ENCODE results near the gene C5orf46.
"Not testable (repeated sequence)": the region's sequence is repeated elsewhere in the genome, so short reads cannot be mapped to it uniquely, and the experiment has no call there.

The C5orf46 gene

DNA sequence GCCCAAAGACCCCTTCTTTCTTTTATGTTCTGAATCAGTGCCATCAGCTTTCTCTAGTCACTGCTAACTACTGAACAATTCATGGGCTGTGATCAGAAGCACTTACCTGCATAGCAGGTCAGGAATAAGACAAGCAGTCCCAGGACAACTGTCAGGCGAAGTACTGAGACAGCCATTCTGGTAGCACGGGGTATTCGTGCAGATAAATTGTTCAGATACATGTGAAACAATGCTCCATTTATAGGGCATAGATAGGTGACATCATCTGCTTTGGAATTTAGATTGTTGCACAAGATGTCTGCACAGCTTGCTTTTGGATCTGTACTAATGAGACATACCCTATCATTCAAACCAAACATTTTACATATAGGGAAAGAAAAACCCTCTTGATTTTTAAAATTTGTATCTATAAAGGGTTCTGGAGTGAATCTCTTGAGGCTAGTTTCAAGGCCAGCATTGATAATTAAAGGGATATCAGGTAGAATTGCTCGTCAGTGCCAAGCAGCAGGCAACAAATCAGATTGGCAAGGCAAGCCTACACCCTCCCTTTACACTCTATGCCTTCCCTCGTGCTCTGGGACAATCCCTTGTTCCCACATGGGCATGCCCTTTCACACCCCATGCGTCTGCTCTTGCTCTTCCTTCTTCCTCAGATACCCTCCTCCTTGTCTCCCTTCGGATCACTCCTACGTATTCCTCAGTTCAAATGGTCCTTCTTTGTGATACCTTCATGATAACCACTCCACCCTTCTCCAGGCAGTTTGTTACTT, at the start of gene C5orf46:
Gene C5orf46, minus strand, starts transcription at position 213 of the 770 bp plus-strand sequence. Its CDS starts 37 bp downstream, at position 176.
- H3K9me3 Mint-ChIP-seq, result no peaks in the 10 kb centered on the region
- no peak within 1 kb of the TSS for H3K4me3 Mint-ChIP-seq
- no peak for ATAC-seq (replicated peaks)
- DNase-seq, result no peak
- H3K4me1 Mint-ChIP-seq, result no peaks in the 10 kb centered on the region
- peaks cover 0 to 5% of the 10 kb centered on the region in 2 donors for H3K27me3 Mint-ChIP-seq
- no peak within 1 kb of the TSS for H3K27ac Mint-ChIP-seq
- no peaks in the 10 kb centered on the region for H3K36me3 Mint-ChIP-seq

DNA sequence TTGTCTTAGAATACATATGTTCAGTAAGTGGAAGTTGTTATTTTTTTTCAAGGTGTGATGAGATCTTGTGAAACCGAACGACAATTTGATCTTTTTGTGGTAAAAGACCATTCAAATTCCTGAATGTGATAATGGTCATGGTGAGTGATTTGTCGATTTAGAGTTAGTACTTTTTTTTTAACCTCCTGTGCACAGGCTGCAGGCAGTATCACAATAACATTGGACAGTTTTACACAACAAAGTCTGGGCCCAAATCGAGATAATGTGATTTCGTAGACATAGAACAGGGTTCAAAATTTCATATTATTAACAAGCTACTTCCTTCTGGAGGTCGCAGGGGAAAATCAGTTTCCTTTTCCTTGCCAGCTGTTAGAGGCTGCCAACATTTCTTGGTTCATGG, 48.6 kb upstream of the C5orf46 start:
- H3K9me3 Mint-ChIP-seq, result no peaks in the 10 kb centered on the region
- no peaks in the 10 kb centered on the region for H3K4me1 Mint-ChIP-seq
- no peak for ATAC-seq (replicated peaks)
- H3K4me3 Mint-ChIP-seq, result no peak overlapping the region
- H3K27me3 Mint-ChIP-seq, result no peaks in the 10 kb centered on the region
- no peak overlapping the region for H3K27ac Mint-ChIP-seq
- no peak for DNase-seq
- no peaks in the 10 kb centered on the region for H3K36me3 Mint-ChIP-seq

GRCh38 chr5:147949711-147950573, 43.6 kb upstream of the C5orf46 start:
- Mint-ChIP-seq H3K36me3 (no peaks in the 10 kb centered on the region), H3K4me3 (no peak overlapping the region), H3K9me3 (no peaks in the 10 kb centered on the region), H3K27ac (no peak overlapping the region), H3K27me3 (peaks cover 4 to 10% of the 10 kb centered on the region in 2 donors), H3K4me1 (no peaks in the 10 kb centered on the region)
- no peak for DNase-seq
- peak; percentile 34 to 54 for ATAC-seq (replicated peaks)

GRCh38 chr5:147946658-147947274, 40.4 kb upstream of the C5orf46 start:
- not testable (repeated sequence) for H3K4me3 Mint-ChIP-seq; H3K9me3 Mint-ChIP-seq; H3K27ac Mint-ChIP-seq; ATAC-seq (replicated peaks); DNase-seq; H3K36me3 Mint-ChIP-seq; H3K4me1 Mint-ChIP-seq
- peaks cover 4 to 10% of the 10 kb centered on the region in 2 donors for H3K27me3 Mint-ChIP-seq

- no peak for ATAC-seq (replicated peaks)
- no peaks in the 10 kb centered on the region for H3K4me1 Mint-ChIP-seq
- peaks cover 3 to 11% of the 10 kb centered on the region in 2 donors for H3K27me3 Mint-ChIP-seq
- no peak for DNase-seq
- H3K36me3 Mint-ChIP-seq, result no peaks in the 10 kb centered on the region
- H3K4me3 Mint-ChIP-seq, result no peak overlapping the region
- no peaks in the 10 kb centered on the region for H3K9me3 Mint-ChIP-seq
- H3K27ac Mint-ChIP-seq, result no peak overlapping the region
Measured at GRCh38 chr5:147939431-147940114, 33.2 kb upstream of the C5orf46 start.

DNA sequence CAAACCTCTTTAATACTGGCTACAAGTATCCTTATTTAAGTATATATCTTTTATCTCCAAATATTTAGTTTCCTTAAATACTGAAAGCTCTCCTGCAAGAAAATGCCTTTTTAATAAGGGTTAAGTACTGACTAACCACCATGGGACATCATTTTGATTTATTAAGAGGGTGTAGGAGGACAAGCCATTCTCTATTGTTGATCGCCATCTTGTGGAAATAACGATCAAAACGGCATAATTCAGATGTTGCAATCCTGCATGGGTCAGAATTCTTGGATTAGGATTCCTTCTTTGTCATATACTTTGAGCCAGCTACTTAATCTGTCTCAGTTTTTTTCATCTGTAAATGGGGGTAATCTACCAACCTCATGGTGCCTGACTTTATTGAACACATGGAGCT, 28.7 kb upstream of the C5orf46 start:
- H3K4me3 Mint-ChIP-seq, result no peak overlapping the region
- ATAC-seq (replicated peaks), result no peak
- DNase-seq, result no peak

DNA sequence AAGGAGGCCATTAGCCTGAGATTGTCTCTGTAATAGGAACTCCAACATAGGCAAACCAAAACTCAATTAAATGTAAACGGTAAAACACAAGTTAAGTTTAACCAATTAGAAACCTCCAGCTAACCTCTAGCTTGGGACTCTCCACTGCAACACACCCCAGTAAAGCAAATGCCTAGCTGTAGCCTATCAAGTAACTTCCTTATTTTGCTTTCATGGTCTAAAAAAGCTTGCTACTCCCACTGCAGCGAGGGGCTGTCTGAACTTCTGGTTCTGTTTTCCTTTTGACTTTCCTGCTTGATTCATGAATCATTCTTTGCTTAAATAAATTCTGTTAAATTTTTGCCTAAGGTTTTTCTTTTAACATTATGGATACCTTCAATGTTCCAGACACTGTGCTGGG, 24.4 kb upstream of the C5orf46 start:
- peak; percentile 86 to 93 for ATAC-seq (replicated peaks)
- H3K9me3 Mint-ChIP-seq, result peaks cover 0 to 2% of the 10 kb centered on the region in 2 donors

More for the DNA sequence above, 28.7 kb upstream of the C5orf46 start:
- Mint-ChIP-seq H3K36me3 (no peaks in the 10 kb centered on the region), H3K4me1 (no peaks in the 10 kb centered on the region), H3K27me3 (peaks cover 3 to 11% of the 10 kb centered on the region in 2 donors), H3K9me3 (peaks cover 0 to 2% of the 10 kb centered on the region in 2 donors), H3K27ac (no peak overlapping the region)

DNA sequence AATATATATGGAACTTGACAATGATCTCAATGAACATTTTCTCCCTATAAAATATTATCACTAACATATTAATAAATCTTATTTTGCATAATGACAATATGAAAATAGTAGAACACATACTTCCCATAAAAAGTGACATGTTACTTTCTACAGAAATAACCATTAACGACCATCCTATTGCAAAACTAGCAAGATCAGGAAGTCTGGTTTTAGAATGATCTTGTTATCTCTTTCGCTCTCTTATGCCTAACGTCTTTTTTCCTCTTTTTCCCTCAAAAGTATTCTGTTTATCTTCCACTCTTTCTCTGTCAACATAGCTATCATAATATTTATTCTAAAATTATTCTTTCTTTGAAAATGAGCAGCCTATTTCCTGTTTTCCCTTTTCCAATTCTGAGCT, 21.6 kb upstream of the C5orf46 start:
- H3K4me3 Mint-ChIP-seq, result no peak overlapping the region
- no peak overlapping the region for H3K27ac Mint-ChIP-seq
- no peak for ATAC-seq (replicated peaks)
- no peak for DNase-seq
- no peaks in the 10 kb centered on the region for H3K36me3 Mint-ChIP-seq
- H3K9me3 Mint-ChIP-seq, result peaks cover 0 to 2% of the 10 kb centered on the region in 2 donors
- no peaks in the 10 kb centered on the region for H3K4me1 Mint-ChIP-seq
- peaks cover 5 to 11% of the 10 kb centered on the region in 2 donors for H3K27me3 Mint-ChIP-seq

More for the DNA sequence above, 24.4 kb upstream of the C5orf46 start:
- Mint-ChIP-seq H3K4me1 (no peaks in the 10 kb centered on the region), H3K27me3 (peaks cover 5 to 11% of the 10 kb centered on the region in 2 donors), H3K4me3 (no peak overlapping the region), H3K36me3 (no peaks in the 10 kb centered on the region), H3K27ac (no peak overlapping the region)
- no peak for DNase-seq

DNA sequence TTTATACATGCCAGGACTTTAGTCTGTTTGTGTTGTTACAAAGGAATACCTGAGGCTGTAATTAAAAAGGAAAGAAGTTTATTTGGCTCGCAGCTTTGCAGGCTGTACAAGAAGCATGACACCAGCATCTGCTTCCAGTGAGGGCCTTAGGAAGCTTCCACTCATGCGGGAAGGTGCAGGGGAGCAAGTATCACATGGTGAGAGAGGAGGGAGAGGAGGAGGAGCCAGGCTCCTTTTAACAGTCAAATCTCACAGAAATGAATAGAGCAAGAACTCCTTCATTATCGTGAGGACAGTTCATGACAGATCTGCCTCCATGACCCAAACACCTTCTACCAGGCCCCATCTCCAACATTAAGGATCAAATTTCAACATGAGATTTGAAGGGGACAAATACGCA, 18.7 kb upstream of the C5orf46 start:
- H3K4me3 Mint-ChIP-seq, result no peak overlapping the region
- no peak overlapping the region for H3K27ac Mint-ChIP-seq
- ATAC-seq (replicated peaks), result no peak
- no peaks in the 10 kb centered on the region for H3K9me3 Mint-ChIP-seq
- DNase-seq, result no peak
- H3K36me3 Mint-ChIP-seq, result no peaks in the 10 kb centered on the region
- no peaks in the 10 kb centered on the region for H3K4me1 Mint-ChIP-seq
- H3K27me3 Mint-ChIP-seq, result peaks cover 5 to 11% of the 10 kb centered on the region in 2 donors

- no peak for ATAC-seq (replicated peaks)
- Mint-ChIP-seq H3K9me3 (no peaks in the 10 kb centered on the region), H3K4me1 (no peaks in the 10 kb centered on the region), H3K27me3 (peaks cover 2 to 4% of the 10 kb centered on the region in 2 donors), H3K27ac (no peak overlapping the region), H3K36me3 (no peaks in the 10 kb centered on the region), H3K4me3 (no peak overlapping the region)
- DNase-seq, result no peak
Measured at GRCh38 chr5:147921136-147921535, 14.8 kb upstream of the C5orf46 start.

- DNase-seq (no peak), ATAC-seq (replicated peaks) (no peak)
- H3K27ac Mint-ChIP-seq, result no peak overlapping the region
- H3K4me1 Mint-ChIP-seq, result no peaks in the 10 kb centered on the region
- no peaks in the 10 kb centered on the region for H3K9me3 Mint-ChIP-seq
- peaks cover 0 to 4% of the 10 kb centered on the region in 2 donors for H3K27me3 Mint-ChIP-seq
- no peak overlapping the region for H3K4me3 Mint-ChIP-seq
- no peaks in the 10 kb centered on the region for H3K36me3 Mint-ChIP-seq
Measured at GRCh38 chr5:147920420-147921030, 14.2 kb upstream of the C5orf46 start.

DNA sequence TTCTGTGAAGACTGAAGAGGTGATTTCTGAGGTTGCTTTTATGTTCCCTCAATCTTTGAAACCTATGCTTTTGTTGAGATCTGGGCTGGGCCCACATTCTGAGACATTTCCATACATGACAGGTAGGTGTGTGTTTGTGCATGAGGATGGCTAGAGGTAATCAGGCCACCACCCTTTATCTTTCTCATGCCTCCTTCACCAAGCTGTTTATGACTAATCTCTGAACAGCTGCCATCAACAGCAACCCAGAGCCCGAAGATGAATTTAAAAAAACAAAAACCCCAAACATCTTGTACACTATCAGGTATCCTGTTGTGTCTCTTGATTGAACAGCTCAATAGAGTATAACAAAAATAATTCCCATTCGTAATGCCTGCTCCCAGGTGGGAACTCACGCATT, 12.6 kb upstream of the C5orf46 start:
- ATAC-seq (replicated peaks) (no peak), DNase-seq (no peak)
- Mint-ChIP-seq H3K4me1 (no peaks in the 10 kb centered on the region), H3K27me3 (peaks cover 0 to 4% of the 10 kb centered on the region in 2 donors), H3K4me3 (no peak overlapping the region), H3K27ac (no peak overlapping the region), H3K36me3 (no peaks in the 10 kb centered on the region), H3K9me3 (no peaks in the 10 kb centered on the region)

DNA sequence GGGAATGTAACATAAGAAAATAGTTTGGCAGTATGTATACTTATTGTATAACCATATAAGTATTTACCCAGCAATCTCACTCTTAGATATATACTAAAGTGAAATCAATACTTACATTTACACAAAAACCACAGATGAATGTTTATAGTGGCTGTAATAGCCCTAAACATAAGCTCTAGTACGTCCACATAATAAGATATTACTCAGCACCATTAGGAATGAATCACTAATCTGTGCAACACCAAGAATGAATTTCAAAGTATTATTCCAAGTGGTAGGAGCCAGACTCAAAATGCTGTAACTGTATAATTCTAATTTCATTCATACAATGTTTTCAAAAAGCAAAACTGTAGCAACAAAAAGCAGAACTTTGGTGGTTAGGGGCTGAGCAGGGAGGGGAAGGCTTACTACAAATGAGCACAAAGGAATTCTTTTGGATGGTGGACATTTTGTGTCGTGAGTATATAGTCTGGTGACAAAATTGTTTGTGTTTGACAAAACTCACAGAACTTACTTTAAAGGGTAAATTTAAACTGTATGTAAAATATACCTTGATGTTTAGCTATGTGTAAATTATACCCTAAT, 11.9 kb upstream of the C5orf46 start:
- Mint-ChIP-seq H3K4me1 (no peaks in the 10 kb centered on the region), H3K4me3 (no peak overlapping the region), H3K9me3 (peaks cover 0 to 2% of the 10 kb centered on the region in 2 donors), H3K27ac (no peak overlapping the region), H3K36me3 (no peaks in the 10 kb centered on the region), H3K27me3 (peaks cover 0 to 4% of the 10 kb centered on the region in 2 donors)
- ATAC-seq (replicated peaks) (no peak), DNase-seq (no peak)
